OCI-LY7 (cell line): ENCODE data around the gene GBX2. TPM values are rescaled to one million over a fixed set of nuclear protein-coding genes. Genes with fewer than 3 reads are reported as not detected.

Experiments used
- BruUV-seq: library from RNA; stranded (reverse); fragments of 400-500 nt; replicated peaks from 2 replicates; lab custom pipeline; 2021; lab: Mats Ljungman, UMichigan
- CTCF ChIA-PET: fragments of 300-600 bp; sonication (Branson Sonifier 250); formaldehyde crosslinking; loops from one replicate; lab custom pipeline; 2022; ENCODE audit warnings: antibody characterized with exemption; ENCODE audit not compliant: unreplicated experiment; lab: Charles Lee
- POLR2A ChIA-PET: fragments of 300-600 bp; sonication (Branson Sonifier 250); formaldehyde crosslinking; loops from one replicate; lab custom pipeline; 2022; ENCODE audit warnings: antibody characterized with exemption; lab: Charles Lee
- DNase-seq: peaks from one replicate; pipeline ENCODE4 v3.0.0-alpha.2; 2015; ENCODE audit warnings: low spot score
- H2AFZ ChIP-seq: fragments of 200-600 bp; sonication (generic), shearing (Covaris generic); 2 replicates; pipeline ENCODE4 v1.6.1; 2014; ENCODE audit warnings: mild to moderate bottlenecking, antibody characterized with exemption, low read length, moderate library complexity
- H3K27ac ChIP-seq: fragments of 200-600 bp; sonication (generic); 2 replicates; pipeline ENCODE4 v1.5.1; 2014; ENCODE audit warnings: mixed run types, low read depth, mild to moderate bottlenecking, moderate library complexity, low read length, inconsistent platforms; ENCODE audit not compliant: poor library complexity, severe bottlenecking
- H3K36me3 ChIP-seq: fragments of 200-600 bp; sonication (generic); 2 replicates; pipeline ENCODE4 v1.6.1; 2014; ENCODE audit warnings: mild to moderate bottlenecking, antibody characterized with exemption, low read length, moderate library complexity, mixed read lengths; ENCODE audit not compliant: insufficient read depth
- H3K4me1 ChIP-seq: fragments of 200-600 bp; sonication (generic); 2 replicates; pipeline ENCODE4 v1.5.1; 2014; ENCODE audit warnings: mild to moderate bottlenecking, low read length; ENCODE audit not compliant: insufficient read depth, poor library complexity, severe bottlenecking
- H3K4me2 ChIP-seq: fragments of 200-600 bp; sonication (generic); 2 replicates; pipeline ENCODE4 v1.6.1; 2014; ENCODE audit warnings: mild to moderate bottlenecking, low read length
- H3K4me3 ChIP-seq: fragments of 200-600 bp; sonication (generic); 2 replicates; pipeline ENCODE4 v1.5.1; 2014; ENCODE audit warnings: mild to moderate bottlenecking, low read depth, low read length; ENCODE audit not compliant: poor library complexity, severe bottlenecking
- H3K79me2 ChIP-seq: fragments of 200-600 bp; sonication (generic); 2 replicates; pipeline ENCODE4 v1.6.1; 2016; ENCODE audit warnings: low read depth, mild to moderate bottlenecking, low read length, moderate library complexity, mixed read lengths; ENCODE audit not compliant: insufficient read depth
- H3K9me2 ChIP-seq: fragments of 200-600 bp; sonication (generic); 2 replicates; pipeline ENCODE4 v1.6.1; 2016; ENCODE audit warnings: mild to moderate bottlenecking, low read length, mixed read lengths; ENCODE audit not compliant: insufficient read depth
- H3K9me3 ChIP-seq: fragments of 200-600 bp; sonication (generic); 2 replicates; pipeline ENCODE4 v1.6.1; 2014; ENCODE audit warnings: mild to moderate bottlenecking, mixed run types, low read length, mixed read lengths
- H4K20me1 ChIP-seq: fragments of 200-600 bp; sonication (generic); 2 replicates; pipeline ENCODE4 v1.6.1; 2014; ENCODE audit warnings: mild to moderate bottlenecking, antibody characterized with exemption, low read length, moderate library complexity, mixed read lengths; ENCODE audit not compliant: insufficient read depth
- CTCF ChIP-seq: fragments of 200-600 bp; sonication (generic); conservative IDR thresholded peaks from 2 replicates; pipeline ENCODE4 v1.5.1; 2014; ENCODE audit warnings: mild to moderate bottlenecking, antibody characterized with exemption, low read length, moderate library complexity, mixed read lengths
- EZH2phosphoT487 ChIP-seq: fragments of 200-600 bp; sonication (generic); IDR thresholded peaks from 2 replicates; pipeline ENCODE4 v1.6.1; 2018; ENCODE audit warnings: low read depth, borderline replicate concordance, mild to moderate bottlenecking, mixed run types, antibody characterized with exemption, low read length, moderate library complexity, mixed read lengths
- intact Hi-C: fragments of 100-400 bp; cut with micrococcal nuclease; formaldehyde crosslinking; loops from one replicate; pipeline ENCODE4 v1.10.0; 2022; ENCODE audit not compliant: unreplicated experiment
- total RNA-seq, 2 experiments: library from RNA; depleted of rRNA in 1 of 2; stranded (reverse); fragments of >200 nt in 1 of 2; shearing (Covaris generic) in 1 of 2; gene quantifications; 2 replicates each; pipeline ENCODE4 v1.2.3, GENCODE V29; 2014 to 2022

GBX2 gene
- total RNA-seq, 2 experiments from 2014 or later = not detected

DNA sequence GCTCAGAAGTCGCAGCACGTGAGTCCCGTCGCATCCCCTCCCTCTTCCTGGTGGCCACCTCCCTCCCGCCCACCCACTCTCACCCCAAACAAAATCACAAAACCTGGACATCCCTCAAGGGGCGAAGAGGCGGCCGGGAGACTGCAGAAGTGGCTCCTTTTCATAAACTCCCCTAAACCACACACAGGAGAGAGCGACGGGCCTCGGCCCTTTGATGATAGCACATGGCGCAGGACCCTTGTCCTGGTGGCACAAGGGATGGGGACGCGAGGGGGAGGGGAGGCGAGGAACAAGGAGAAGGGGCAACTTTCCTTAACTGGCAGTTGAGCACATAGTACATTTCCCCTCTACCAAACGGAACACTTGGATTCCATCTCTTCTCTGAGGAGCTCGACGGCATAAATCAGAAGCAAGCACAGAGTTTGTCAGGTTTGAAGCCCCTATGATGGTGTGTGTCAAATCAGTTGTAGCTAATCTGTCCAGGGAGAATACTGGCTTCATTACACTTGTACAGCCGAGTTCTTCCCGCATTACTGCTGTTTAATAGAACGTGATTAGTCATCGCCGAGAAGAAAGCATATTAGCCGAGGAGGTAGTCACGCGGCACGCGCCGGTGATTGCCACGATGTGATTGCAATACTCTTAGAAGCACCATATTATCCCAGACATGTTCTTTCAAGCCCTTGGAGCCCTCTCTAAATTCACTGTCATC lies 43.8 kb downstream of the GBX2 start:
- Histone ChIP-seq H2AFZ (no peak overlapping the region), H3K27ac (no peak overlapping the region), H4K20me1 (no peaks in the 10 kb centered on the region), H3K79me2 (no peaks in the 10 kb centered on the region), H3K4me2 (no peak overlapping the region), H3K9me2 (no peaks in the 10 kb centered on the region), H3K36me3 (no peaks in the 10 kb centered on the region), H3K4me1 (no peaks in the 10 kb centered on the region), H3K4me3 (no peak overlapping the region), H3K9me3 (no peaks in the 10 kb centered on the region)
- BruUV-seq = no TSS peak
- no peak for DNase-seq
- ChIA-PET POLR2A (no interaction called here), CTCF (no interaction called here)
- intact Hi-C loops = no loop called here
- TF ChIP-seq EZH2phosphoT487 (no peak), CTCF (no peak)

- Histone ChIP-seq H3K9me2 (no peaks in the 10 kb centered on the region), H2AFZ (no peak overlapping the region), H3K27ac (no peak overlapping the region), H3K9me3 (no peaks in the 10 kb centered on the region), H3K4me3 (no peak overlapping the region), H4K20me1 (no peaks in the 10 kb centered on the region), H3K79me2 (no peaks in the 10 kb centered on the region), H3K4me1 (no peaks in the 10 kb centered on the region), H3K36me3 (no peaks in the 10 kb centered on the region), H3K4me2 (no peak overlapping the region)
- ChIA-PET CTCF (no interaction called here), POLR2A (no interaction called here)
- BruUV-seq = no TSS peak
- intact Hi-C loops = no loop called here
- TF ChIP-seq CTCF (no peak), EZH2phosphoT487 (no peak)
- DNase-seq = no peak
These were observed 44.5 kb downstream of the GBX2 start for GRCh38 chr2:236123716-236124115.

DNA sequence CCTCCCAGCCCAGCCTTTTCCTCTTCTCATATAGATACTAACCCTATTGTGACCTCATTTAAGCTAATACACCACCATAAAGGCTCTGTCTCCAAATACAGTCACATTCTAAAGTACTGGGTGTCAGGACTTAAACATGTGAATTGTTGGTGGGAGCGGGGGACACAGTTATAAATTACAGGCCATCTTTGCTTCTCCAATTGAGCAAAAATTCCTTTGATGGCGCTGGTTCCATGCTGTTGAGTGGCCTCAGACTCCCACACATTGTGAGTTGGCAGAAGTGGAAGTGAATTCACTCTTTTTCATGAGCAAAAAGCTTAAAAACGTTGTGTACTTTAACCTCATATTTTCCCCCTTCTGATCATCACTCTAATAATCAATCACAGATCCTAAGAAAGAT lies 46.0 kb downstream of the GBX2 start:
- no peak for DNase-seq
- POLR2A ChIA-PET = interaction anchor here (0.7 kb wide), 1 partner anchor 1702 kb away, joined by 7 read pairs; no protein-coding TSS in a partner anchor
- CTCF ChIA-PET = no interaction called here

More for the DNA sequence above, 46.0 kb downstream of the GBX2 start:
- intact Hi-C loops = no loop called here
- no peaks in the 10 kb centered on the region for H3K79me2 ChIP-seq
- H4K20me1 ChIP-seq = no peaks in the 10 kb centered on the region
- no peaks in the 10 kb centered on the region for H3K9me2 ChIP-seq
- no peak overlapping the region for H3K27ac ChIP-seq
- no peak overlapping the region for H2AFZ ChIP-seq
- BruUV-seq = no TSS peak
- no peaks in the 10 kb centered on the region for H3K4me1 ChIP-seq
- no peak overlapping the region for H3K4me3 ChIP-seq
- TF ChIP-seq EZH2phosphoT487 (no peak), CTCF (no peak)
- H3K36me3 ChIP-seq = no peaks in the 10 kb centered on the region
- H3K9me3 ChIP-seq = no peaks in the 10 kb centered on the region
- H3K4me2 ChIP-seq = no peak overlapping the region
